GM11168 (cell line): Measurements from ENCODE around the gene FGGY.

Experiments
- in situ Hi-C: fragments of 300-500 bp; cut with MboI; formaldehyde crosslinking; loops from one replicate; pipeline ENCODE4 v1.12.0; 2022; ENCODE audit warnings: low sequenced_read_pairs; ENCODE audit not compliant: unreplicated experiment

The FGGY gene

DNA sequence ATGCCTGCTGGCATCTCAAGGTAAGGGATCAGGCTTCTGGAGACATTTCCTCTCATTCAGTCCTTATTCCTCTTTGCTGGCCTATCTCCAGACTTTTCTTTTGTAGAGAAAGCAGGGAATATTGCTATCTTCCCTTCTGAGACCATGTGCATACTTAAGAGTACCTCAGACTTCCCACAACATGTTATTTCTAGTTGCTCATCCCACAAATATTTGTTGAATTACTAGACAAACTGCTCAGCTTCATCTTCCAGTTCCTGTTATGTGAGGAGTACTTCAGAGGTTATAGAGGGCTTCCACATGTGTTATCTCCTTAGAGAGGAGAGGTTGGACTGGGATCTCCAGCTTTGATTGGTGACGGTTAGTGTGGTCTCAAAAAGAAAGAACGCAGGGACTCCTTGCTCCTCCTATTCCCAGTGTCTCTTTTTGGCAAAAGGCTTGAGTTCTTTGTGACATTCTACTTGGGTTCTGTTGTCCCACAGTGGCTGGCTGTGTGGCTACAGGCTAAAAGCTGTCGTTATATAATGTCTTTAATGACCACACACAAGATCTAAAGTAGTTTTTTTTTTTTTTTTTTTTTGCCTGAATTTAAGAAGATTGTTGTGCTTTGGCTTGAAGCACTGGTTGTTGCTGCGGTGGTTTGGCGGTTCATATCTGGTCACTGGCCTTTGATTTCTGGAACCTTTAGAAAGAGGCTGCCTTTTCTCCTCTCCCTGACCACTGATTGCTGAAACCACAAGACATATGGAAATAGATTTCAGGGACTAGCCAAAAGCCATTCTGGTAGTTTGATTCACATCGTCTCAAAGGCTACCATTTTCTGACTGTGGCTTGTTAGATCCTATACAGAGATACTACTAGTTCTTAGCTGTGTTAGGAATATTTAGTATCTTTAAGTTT, 78.7 kb downstream of the FGGY start:
- in situ Hi-C loops, result no loop called here

DNA sequence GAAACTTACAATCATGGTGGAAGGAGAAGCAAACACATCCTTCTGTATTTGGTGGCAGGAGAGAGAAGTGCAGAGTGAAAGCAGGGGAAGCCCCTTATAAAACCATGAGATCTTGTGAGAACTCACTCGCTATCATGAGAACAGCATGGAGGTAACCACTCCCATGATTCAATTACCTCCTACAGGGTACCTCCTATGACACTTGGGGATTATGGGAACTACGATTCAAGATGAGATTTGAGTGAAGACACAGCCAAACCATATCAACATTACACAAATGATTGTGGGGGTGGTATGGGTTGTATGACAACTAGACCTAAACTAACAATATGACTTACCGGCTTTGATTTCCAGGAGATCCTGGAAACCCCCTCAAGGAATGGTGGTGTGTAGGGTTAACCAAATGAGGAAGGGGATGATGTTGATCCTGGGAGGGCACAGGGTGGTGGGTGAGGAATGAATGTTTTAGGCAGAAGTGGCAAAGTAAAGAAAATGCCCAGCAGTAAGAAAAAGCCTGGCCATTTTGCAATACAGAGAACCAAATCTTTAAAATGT, 80.5 kb downstream of the FGGY start:
- in situ Hi-C loops, result no loop called here

DNA sequence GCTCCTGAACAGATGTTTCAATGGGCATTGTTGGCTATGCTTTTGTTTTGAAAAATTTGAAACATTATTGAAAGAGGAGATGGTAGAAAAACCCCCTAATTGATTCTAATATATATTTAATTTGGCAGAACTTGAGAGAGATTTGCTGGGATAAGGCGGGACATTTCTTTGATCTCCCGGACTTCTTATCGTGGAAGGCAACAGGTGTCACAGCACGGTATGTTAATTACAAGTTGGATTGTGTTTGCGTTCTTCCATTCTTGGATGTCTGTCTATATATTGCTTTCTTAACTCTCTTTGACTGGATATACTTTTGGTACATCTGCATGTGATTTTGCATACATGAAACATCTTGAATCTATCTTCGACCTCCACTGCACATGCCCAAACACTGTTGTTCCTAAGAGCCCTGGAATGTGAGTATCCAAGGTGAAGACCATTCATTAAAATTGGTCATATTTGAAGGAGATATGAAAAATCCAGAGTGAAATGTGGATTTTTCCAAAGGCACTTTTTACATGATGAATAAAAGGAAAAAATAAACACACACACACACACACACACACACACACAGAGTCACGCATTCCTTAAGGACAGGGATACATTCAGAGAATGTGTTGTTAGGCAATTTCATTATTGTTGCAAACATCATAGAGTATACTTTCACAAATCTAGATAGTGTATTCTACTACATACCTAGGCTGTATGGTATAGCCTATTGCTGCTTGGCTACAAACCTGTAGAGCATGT, 81.9 kb downstream of the FGGY start:
- in situ Hi-C loops, result no loop called here

DNA sequence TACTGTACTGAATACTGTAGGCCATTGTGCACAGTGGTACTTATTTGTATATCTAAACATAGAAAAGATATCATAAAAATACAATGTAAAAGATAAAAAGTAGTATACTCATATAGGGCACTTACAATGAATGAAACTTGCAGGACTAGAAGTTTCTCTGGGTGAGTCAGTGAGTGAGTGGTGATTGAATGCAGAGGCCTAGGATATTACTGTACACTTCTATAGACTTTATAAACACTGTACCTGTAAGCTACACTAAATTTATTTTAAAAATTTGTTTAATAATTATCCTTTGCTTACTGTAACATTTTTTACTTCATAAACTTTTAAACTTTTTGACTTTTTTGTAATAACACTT, 82.5 kb downstream of the FGGY start:
- in situ Hi-C loops, result no loop called here

DNA sequence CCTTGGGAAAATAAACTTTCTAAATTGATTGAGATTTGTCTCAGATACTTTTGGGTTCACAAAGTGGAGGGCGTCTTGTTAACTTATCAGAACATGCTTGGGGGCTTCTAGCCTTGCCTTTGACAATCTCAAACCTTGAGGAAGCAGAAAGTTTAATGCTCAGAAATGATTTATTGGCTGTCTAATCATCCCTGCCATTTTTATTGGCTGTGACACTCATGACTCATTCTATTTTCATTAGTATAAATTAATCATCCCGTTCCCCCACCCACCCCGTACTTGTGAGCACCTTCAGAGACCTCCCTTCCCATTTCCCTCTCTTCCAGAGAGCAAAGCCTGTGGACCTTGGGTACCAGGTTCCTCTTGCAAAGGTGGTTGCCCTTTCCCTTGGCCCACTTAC, 87.1 kb downstream of the FGGY start:
- in situ Hi-C loops, result no loop called here

DNA sequence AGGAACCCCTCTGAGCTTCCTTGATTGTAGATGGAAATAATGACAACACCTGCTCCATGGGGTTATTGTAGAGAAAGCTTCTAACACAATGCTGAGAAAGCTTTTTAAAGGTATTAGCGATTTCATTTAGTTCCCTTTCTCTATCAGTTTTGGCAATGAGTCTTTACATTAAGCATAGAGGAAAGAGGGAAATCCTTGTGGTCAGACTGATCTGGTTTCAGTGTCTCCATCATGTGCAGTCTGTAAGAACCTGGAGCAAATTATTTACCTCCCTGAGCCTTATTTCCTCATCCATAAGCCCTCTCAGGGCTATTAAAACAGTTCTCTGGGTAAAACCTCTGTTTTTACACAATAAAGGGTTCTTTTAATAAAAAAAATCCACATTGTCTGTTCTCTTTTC, 87.5 kb downstream of the FGGY start:
- in situ Hi-C loops, result no loop called here

DNA sequence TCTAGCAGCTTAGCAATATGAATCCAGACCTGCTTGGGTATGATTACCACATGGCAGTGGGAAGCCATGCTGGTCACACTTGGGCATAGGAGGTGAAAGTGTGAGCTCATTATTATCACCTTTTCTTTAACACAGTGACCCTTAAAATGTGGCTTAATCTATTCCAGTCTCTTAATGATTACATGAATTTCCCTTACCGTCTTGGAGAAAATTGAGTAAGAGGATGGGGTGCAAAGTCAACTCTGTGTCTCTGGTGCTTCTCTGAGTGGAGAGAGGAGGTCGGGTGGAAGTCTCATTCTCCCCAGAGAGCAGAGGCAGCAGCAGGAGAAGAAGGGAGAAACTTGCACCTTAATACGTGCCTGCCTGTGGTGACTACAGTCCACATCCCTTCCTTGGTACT, 91.3 kb downstream of the FGGY start:
- in situ Hi-C loops, result no loop called here

DNA sequence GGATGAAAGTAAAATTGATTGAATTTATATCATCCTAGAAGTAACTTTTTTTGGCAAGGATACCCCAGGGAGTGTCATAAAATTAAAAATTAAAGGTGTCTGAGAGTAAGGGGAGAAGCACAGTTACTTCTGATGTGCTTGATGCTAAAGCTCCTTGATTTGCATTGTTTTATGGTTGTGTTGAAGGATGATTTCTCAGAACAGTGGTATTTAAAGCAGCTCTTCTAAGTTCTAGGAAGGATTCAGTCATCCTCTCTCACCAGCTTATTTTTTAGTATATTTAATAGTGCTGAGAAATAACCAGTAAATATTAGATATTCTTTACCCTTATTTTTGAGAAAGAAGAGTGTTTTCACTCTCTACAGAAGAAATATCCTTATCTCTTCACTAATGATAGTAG, 93.0 kb downstream of the FGGY start:
- in situ Hi-C loops, result no loop called here

DNA sequence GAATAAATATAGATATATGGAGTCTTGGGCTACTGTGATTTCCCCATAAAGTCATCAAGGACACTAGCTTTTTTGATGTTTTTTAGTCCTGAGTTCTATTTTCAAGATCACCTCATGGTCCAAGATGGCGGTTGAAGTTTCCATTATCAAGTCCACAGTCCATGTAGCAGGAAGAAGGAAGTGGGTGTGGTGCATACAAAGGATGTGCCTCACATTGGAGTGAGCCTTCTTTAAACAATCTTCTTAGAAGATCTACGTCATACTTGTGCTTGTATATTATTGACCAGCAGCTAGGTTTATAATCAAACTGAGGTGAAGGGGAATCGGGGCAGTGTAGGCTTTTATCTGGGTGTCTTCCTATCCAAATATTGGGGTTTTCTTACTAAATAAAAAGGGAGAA, 93.4 kb downstream of the FGGY start:
- in situ Hi-C loops, result no loop called here

DNA sequence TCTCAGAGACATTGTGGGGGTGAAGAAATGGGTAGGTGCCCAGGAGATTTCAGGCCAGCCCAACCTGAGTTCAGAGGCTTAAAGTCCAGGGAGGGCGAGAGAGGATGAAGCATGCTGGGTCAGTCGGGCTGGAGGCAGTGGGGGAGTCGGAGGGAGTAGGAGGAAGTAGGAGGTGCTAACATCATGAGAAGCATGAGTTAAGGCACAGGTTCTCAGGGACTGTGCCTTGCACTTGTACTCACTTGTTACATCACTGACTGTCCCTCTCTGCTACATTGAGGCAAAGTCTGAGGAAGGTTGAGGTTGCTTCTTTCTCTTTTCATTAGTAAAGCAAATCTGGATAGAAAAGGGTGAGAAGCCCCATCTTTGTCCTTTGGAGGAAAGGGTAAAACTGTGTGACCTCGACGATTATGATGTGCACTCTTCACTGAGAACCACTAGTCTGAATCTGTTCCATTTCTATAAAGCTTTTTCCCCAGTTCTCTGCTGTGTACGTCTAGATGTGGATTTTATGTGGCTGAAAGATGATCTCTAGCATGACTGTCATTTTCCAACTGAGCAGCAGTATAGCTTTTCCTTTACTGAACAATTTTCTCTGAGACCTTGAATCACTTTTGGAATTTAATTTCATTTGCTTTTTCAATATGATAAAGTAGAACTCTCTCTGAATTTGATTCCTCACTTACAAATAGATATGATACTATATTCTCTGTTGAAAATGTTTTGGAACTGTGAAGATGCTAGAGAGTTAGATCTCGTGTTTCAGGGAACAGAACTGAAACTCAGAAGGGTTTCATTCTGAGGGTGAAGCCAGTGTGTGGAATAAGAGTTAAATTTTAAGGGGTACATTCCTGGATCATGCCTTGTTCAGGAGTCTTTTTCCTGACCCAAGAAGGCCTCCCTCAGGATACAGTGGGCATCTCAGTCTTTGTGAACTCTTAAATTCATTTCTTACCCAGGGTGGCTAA, 94.6 kb downstream of the FGGY start:
- in situ Hi-C loops, result no loop called here

DNA sequence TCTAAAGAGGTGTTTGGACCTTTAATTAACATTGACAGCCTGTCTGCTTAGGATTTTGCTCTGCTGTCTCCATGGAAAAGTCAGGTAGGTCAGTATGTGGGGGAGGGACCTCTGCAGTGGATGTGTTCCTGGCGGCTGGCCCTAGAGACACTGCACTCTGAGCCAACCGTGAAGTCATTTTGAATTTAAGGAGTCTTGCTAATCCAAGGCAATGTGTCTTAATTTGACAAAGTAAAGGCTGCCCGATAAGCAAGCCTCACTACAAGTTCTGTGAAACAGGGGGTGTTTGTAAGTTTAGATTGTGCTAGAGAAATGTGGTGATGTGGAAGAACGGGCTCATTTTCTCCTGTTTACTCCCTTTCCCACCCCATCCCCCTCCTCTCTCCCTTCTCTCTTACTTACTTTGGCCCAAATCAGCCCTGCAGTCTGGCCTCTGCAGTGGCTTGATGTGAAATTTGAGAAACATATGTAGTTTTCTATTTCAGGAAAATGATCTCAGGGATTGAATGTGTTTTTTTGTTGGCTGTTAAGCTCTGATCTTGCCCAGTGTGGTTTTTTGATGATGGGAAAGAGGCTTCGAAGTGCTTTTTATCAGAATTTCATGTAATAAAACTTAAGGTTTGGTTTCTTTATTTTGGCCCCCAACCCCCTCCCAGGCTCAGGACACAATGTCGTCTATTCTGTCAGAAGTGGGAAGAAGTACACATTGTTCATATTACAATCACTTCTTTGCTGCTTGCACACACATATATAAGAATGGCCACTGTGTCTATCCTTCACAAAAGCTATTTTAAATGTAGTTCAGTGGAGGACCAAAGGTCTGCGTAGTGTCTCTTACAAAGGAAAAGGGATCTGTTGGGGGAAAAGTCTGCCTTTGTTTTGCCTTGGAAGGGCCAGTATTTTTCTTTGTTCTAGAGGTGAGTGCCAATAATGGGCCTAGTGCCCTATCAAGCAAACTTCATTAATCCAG, 96.6 kb downstream of the FGGY start:
- in situ Hi-C loops, result no loop called here

DNA sequence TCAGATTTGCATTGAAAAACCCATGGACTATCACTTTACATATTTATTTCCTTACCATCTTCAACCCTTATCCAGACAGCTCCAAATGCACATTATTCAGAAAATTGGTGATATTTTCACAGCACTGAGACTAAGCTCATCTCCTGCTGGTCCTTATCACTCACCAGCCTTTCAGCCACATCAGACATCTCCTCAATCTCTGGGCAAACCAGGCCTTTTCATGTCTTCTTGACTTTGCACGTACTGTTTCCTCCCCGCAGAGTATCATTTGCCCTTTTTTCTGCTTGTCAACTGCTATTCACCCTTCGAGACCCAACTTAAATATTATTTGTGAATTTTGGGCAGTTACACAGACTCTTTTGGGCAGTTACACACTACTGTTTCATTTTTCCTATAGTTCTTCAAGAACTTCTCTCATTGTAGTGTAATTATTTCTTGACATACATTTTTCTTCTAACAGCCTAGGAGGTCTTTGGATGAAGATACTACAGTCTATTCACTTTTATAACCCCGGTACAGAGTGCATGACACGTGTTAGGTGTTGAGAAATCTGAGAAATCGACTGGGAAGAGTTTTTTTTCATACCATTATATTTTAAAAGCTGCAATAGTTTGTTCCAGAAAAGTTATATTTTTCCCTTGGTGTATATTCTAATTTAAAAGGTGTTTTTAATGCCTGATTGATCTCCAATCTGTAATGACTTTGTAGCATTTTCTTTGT, 98.0 kb downstream of the FGGY start:
- in situ Hi-C loops, result no loop called here

DNA sequence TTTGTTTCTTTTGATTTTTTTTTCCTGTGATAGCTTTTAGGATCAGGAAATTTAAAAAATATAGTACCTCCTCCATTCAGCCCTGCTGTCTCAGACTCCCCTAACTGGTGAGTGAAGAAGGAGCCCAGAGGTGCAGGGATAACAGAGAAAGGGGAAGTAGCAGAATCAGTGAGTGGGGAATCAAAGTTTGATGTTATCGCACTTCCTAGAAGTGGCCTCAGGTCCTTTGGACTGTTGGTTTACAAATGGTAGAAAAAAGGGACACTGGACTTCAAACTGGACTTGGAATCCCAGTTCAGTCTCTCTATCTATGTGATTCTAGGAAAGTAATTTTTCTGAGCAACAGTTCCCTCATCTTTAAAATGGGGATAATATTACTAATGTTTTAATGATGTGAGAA, 99.5 kb downstream of the FGGY start:
- in situ Hi-C loops, result no loop called here

DNA sequence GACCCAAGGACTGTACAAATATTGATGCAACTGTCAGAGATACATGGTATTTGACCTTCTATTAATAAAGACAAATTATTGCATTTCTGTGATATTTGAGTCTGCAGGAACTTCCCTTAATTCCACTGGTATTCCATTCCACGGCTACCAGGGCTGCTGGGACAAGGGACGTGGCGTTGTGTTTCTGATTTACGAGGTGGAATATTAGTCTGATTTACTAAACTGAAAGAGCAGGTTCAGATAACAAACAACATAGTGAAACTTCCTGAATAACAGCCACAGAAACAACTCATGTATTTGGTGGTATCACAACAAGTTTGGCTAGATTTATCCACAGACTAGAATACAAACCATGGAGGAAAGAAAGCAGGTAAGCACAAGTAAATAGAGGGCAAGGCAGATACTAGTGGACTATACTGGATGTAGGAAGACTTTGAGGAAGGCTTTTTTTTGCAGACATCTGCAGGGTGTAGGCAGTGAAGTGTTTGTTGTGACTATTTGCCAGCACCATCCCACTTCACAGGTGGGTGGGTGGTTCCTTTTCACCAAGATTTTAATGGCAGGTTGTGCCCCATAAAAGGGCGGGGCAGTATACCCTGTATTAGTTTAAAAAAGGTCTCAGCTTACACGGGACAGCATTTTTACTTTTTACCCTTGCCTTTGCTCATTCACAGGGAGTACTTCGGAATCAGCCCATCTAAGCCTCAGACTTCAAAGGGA, 100.4 kb downstream of the FGGY start:
- in situ Hi-C loops, result no loop called here

DNA sequence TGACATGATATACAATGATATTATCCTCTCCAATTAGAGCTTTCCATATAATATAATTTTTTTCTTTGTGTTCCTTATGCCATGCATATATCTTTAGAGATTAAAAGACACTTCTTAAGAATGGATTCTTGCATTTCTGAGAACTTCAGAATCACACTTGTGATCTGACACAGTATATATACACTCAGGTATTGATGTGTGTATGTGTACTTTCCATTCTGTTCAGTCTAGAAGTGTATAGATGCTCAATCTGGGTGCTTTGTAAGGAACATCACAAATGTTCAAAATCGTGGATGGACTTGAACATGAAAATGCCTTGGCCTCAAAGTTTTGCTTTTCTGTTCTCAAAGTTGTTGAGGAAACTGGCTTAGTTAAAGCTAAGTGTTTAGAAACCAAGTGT, 102.7 kb downstream of the FGGY start:
- in situ Hi-C loops, result no loop called here

DNA sequence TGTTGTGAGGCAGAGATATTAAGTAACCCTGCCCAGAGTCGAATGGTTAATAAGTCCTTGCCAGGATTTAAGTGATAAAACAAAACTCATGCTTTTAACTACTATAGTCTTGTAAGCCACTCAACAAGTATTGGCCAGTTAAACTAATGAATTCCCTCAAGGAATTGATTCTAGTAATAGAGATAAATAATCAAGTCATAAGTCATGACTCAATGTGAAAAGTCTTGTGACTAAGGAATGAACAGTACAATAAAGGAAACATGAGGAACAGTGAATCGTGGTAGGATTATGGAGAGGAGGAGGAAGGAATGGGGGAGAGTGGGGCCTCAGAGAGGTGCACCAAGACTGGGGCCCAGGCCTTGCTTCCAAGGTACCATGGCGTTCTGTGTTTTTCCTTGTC, 104.7 kb downstream of the FGGY start:
- in situ Hi-C loops, result no loop called here

DNA sequence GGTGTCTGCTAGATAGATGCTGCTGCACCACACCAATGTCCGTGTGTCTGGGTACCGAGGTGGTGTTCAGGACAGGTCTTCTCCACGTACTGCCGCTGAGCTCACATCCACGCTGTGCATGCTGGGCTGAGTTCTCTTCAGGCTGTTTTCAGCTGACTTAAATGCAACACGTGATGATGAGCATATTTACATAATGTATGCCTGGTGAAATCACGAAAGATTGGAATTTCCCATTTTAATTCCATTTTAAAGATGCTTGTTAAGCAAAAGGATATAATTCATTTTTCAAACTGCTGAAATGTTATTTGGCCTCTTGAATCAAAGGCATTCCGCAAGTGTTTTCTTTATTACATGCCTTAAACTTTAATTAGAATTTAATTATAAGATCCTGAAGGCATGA, 107.9 kb downstream of the FGGY start:
- in situ Hi-C loops, result no loop called here
